GF-D8 (cell line): ENCODE results near the gene MRPL43.

Source experiments
- DNase-seq: peaks from one replicate; lab custom pipeline; 2025; lab: John Stamatoyannopoulos, UW

MRPL43 gene

GRCh38 chr10:100966887-100967286 is 20.4 kb downstream of the MRPL43 start:
- no peak for DNase-seq

- no peak for DNase-seq
Measured at GRCh38 chr10:100965820-100966219, 21.5 kb downstream of the MRPL43 start.

DNA sequence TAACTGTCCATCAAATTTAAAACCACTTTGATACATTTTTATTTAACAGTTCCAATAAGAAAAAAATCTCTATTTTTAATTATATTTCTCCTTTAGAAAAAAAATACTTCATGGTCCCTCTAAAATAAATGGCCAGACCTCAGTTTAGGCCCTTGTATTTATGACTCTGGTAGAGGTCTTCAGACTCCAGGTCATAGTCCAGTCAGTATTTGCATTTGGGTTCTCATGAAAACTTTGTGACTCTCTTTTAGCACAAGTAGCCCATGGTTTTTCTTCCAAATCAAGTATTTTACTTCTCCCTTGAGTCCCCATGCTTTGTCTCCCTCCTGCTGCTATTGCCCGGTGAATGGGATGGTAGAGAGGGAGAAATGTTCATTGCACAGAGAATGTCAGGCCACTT is 23.5 kb downstream of the MRPL43 start:
- DNase-seq, result no peak

DNA sequence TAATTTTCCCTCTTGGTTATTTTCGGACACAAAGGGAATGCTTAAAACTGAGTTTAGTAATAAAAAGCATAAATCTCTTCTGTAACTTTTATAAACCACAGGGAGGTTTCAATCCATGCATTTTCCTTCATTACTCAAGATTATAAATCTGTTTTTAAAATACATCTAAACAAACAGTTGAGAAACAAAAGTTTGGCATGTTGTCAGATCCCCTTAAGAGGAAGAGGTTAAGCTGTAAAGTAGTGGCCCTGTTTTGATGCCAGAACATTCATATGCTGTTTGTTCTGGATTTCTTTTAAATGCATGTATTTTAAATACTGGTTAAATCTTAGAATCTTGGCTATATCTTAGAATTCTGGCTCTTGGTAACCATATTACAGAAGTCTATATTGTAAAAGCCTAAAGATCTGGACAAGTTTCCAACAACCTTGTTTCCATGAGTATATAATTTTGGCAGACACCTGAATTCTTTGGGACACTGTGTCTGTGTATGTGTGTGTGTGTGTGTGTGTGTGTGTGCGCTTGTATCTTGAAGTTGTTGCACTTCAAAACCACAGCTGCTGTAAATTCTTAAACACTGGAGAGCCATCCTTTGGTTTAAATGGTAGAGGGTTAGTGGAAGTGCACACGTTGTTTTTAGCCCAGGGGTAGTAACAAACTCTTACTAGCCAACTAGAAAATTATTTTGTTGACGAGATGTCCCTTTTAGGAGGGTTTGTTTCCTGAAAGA is 24.8 kb downstream of the MRPL43 start:
- no peak for DNase-seq

DNA sequence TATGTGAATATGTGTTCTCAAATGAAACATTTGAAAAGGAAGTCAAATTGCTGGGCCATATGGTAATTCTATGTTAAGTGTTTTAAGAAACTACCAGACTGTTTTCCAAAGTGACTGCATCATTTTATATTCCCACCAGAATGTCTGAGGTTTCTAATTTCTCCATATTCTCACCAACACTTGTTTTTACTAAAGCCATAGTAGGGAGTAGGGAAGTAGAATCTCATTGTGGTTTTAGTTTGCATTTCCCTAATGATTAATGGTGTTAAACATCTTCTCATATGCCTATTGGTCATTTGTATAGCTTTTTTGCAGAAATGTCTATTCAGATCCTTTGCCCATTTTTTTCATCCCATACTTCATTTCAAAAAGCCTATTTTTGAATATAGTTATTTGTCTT is 27.0 kb downstream of the MRPL43 start:
- DNase-seq, result no peak

DNA sequence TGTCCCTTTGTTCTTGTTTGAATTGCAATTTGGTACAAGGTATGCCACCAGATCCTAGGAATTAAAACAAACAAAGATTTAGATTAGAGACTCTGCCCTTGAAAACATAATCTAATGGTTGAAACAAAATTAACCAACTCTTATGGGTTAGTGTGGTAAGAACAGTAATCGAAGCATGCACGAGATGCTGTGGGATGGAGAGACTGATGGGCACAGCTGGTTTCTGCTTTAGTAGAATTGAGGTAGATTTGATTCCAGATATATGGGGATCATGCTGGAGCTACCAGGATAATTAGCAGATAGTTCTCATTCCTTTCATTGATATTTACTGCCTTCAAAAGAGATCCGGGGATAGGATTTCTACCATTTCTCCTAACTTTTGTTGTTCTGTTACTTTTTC is 38.4 kb downstream of the MRPL43 start:
- DNase-seq, result no peak

DNA sequence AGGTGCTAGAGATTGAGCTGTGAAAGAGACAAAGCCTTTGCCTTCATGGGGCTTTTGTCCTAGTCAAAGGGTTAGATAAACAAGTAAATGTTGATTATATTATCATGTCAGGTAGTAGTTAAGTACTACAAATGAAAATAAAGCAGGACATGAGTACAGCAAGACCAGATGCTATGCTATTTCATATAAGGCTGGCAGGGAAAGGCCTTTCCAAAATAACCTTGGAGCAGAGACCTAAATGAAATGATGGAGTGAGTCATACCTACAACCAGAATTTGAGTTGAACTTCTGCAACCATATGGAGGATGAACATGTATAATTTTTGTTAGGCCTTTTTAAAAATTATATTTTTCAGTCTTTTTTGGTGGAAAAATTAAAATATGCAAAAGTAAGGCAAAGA is 41.5 kb downstream of the MRPL43 start:
- no peak for DNase-seq

DNA sequence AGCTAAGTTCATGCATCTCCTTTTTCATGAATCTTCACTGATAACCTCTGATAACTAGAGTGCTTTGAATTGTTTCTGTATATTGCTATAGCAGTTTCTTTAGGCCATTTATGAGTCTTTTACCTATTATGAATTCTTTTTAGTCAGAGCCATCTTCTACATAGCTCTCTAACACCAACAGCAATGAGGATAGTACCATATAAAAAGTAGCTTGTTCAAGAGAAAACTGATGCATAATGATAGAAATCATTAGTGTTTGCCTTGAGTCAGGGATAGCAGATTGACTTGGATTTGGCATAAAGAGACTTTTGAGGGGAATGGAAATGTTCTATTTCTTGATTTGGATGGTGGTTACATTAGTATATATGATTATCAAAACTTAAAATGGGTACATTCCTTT is 43.8 kb downstream of the MRPL43 start:
- DNase-seq, result no peak

GRCh38 chr10:100942229-100942628 is 45.1 kb downstream of the MRPL43 start:
- no peak for DNase-seq

GRCh38 chr10:100939763-100940344 is 47.4 kb downstream of the MRPL43 start:
- no peak for DNase-seq
